Measurements from ENCODE around the gene SPAM1.

DNA sequence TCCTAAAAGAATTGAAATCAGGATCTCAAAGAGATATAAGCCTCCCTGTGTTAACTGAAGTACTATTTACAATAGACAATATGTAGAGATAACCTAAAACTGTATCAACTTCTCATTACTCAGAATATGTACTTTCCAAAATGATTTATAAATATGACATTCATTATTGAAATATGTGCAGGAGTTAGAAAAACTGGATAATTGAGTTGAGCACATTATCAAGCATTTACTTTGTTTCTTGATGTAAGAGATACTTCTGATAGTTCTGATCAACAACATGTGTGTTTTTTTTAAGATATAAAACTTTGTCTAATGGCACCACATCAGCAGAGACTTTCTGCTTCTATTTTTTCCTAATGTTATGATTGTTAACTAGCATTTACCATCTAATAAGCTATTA is 41.9 kb upstream of the SPAM1 start:
- TF ChIP-seq EGR1 (IDR thresholded peaks at IDR 0.05): no peak
- no peak for TF ChIP-seq NFIC (IDR thresholded peaks at IDR 0.05)
- TF ChIP-seq, protein P1, sequence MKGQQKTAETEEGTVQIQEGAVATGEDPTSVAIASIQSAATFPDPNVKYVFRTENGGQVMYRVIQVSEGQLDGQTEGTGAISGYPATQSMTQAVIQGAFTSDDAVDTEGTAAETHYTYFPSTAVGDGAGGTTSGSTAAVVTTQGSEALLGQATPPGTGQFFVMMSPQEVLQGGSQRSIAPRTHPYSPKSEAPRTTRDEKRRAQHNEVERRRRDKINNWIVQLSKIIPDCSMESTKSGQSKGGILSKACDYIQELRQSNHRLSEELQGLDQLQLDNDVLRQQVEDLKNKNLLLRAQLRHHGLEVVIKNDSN (IDR thresholded peaks at IDR 0.05): no peak
- no peak for TF ChIP-seq TCF12 (IDR thresholded peaks at IDR 0.05; ENCODE audit: low read depth)
- no peak for TF ChIP-seq TEAD4 (IDR thresholded peaks at IDR 0.05)

Measured in Ishikawa (cell line).